GM23338 (cell line): ENCODE measurements around the gene B4GALNT2.
"Not testable (repeated sequence)": the region's sequence is repeated elsewhere in the genome, so short reads cannot be mapped to it uniquely, and the experiment has no call there.

Experiments used
- CREB1 ChIP-seq: fragments of 250-450 bp; sonication (Bioruptor Pico); IDR thresholded peaks from 2 replicates; pipeline ENCODE4 v1.5.0; 2020; ENCODE audit warnings: low read depth, mild to moderate bottlenecking, moderate library complexity
- CTCF ChIP-seq, 2 experiments: fragments of 200-600 bp in 1 of 2; sonication (generic) in 1 of 2; conservative IDR thresholded peaks; 2 replicates each; pipeline versions ENCODE4 v1.5.1 to v1.6.1; 2016 to 2017; ENCODE audit warnings: antibody characterized with exemption in 2 of 2, low read depth in 2 of 2, mild to moderate bottlenecking in 2 of 2, moderate library complexity in 1 of 2
- EZH2 ChIP-seq: fragments of 200-600 bp; sonication (generic); IDR thresholded peaks from one replicate; pipeline ENCODE4 v1.8.0; 2017; ENCODE audit warnings: antibody characterized with exemption, mild to moderate bottlenecking, low read depth; ENCODE audit not compliant: unreplicated experiment
- EZH2phosphoT487 ChIP-seq: fragments of 200-600 bp; sonication (generic); IDR thresholded peaks from one replicate; pipeline ENCODE4 v1.8.1; 2018; ENCODE audit warnings: antibody characterized with exemption; ENCODE audit not compliant: unreplicated experiment
- JUNB ChIP-seq: IDR thresholded peaks from one replicate; pipeline ENCODE4 v1.6.1; 2016; ENCODE audit warnings: antibody characterized with exemption; ENCODE audit not compliant: unreplicated experiment
- NANOG ChIP-seq: IDR thresholded peaks from 2 replicates; pipeline ENCODE4 v1.6.1; 2016; ENCODE audit warnings: antibody characterized with exemption, borderline replicate concordance
- POLR2AphosphoS5 ChIP-seq: IDR thresholded peaks from 2 replicates; pipeline ENCODE4 v1.6.1; 2016; ENCODE audit warnings: antibody characterized with exemption, low read depth
- STAT1 ChIP-seq: IDR thresholded peaks from one replicate; pipeline ENCODE4 v1.6.1; 2016; ENCODE audit warnings: antibody characterized with exemption; ENCODE audit not compliant: unreplicated experiment
- ZNF114 ChIP-seq: fragments of 250-450 bp; sonication (Bioruptor Pico); IDR thresholded peaks from 2 replicates; pipeline ENCODE4 v1.5.0; 2020; ENCODE audit warnings: mild to moderate bottlenecking, moderate library complexity
- ZNF331 ChIP-seq: fragments of 250-450 bp; sonication (Bioruptor Pico); IDR thresholded peaks from 2 replicates; pipeline ENCODE4 v1.5.0; 2020; ENCODE audit warnings: low read depth, mild to moderate bottlenecking, moderate library complexity
- TF ChIP-seq, protein P1 (sequence below): IDR thresholded peaks from one replicate; pipeline ENCODE4 v1.6.1; 2018; ENCODE audit warnings: antibody characterized with exemption; ENCODE audit not compliant: unreplicated experiment
- TF ChIP-seq, protein P2 (sequence below): IDR thresholded peaks from 2 replicates; pipeline ENCODE4 v1.6.1; 2016; ENCODE audit warnings: antibody characterized with exemption

DNA sequence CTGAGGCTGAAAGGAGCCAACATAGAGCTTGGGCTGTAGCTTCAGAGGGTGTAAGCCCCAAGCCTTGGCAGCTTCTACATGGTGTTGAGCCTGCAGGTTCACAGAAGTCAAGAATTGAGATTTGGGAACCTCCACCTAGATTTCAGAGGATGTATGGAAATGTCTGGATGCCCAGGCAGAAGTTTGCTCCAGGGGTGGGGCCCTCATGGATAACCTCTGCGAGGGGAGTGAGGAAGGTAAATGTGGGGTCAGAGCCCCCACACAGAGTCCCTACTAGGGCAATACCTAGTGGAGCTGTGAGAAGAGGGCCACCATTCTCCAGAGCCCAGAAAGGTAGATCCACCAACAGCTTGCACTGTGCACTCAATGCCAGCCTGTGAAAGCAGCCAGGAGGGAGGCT lies 52.8 kb downstream of the B4GALNT2 start:
- not testable (repeated sequence) for TF ChIP-seq CTCF (conservative IDR thresholded peaks at IDR 0.05; ENCODE audit: low read depth in 2 of 2); NANOG; POLR2AphosphoS5; EZH2; JUNB; CREB1; ZNF331 (CRISPR knock-in tag); EZH2phosphoT487; STAT1; ZNF114 (CRISPR knock-in tag)
- TF ChIP-seq, protein P1, sequence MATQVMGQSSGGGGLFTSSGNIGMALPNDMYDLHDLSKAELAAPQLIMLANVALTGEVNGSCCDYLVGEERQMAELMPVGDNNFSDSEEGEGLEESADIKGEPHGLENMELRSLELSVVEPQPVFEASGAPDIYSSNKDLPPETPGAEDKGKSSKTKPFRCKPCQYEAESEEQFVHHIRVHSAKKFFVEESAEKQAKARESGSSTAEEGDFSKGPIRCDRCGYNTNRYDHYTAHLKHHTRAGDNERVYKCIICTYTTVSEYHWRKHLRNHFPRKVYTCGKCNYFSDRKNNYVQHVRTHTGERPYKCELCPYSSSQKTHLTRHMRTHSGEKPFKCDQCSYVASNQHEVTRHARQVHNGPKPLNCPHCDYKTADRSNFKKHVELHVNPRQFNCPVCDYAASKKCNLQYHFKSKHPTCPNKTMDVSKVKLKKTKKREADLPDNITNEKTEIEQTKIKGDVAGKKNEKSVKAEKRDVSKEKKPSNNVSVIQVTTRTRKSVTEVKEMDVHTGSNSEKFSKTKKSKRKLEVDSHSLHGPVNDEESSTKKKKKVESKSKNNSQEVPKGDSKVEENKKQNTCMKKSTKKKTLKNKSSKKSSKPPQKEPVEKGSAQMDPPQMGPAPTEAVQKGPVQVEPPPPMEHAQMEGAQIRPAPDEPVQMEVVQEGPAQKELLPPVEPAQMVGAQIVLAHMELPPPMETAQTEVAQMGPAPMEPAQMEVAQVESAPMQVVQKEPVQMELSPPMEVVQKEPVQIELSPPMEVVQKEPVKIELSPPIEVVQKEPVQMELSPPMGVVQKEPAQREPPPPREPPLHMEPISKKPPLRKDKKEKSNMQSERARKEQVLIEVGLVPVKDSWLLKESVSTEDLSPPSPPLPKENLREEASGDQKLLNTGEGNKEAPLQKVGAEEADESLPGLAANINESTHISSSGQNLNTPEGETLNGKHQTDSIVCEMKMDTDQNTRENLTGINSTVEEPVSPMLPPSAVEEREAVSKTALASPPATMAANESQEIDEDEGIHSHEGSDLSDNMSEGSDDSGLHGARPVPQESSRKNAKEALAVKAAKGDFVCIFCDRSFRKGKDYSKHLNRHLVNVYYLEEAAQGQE = not testable (repeated sequence)
- TF ChIP-seq, protein P2, sequence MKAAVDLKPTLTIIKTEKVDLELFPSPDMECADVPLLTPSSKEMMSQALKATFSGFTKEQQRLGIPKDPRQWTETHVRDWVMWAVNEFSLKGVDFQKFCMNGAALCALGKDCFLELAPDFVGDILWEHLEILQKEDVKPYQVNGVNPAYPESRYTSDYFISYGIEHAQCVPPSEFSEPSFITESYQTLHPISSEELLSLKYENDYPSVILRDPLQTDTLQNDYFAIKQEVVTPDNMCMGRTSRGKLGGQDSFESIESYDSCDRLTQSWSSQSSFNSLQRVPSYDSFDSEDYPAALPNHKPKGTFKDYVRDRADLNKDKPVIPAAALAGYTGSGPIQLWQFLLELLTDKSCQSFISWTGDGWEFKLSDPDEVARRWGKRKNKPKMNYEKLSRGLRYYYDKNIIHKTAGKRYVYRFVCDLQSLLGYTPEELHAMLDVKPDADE = not testable (repeated sequence)
